GM12878 (cell line): ENCODE measurements around the gene RHCE.
"Not testable (repeated sequence)": the region's sequence is repeated elsewhere in the genome, so short reads cannot be mapped to it uniquely, and the experiment has no call there.

ENCODE experiments used
- ATF7 ChIP-seq: fragments of 450-650 bp; IDR thresholded peaks from 2 replicates; pipeline ENCODE4 v1.6.1; 2016; ENCODE audit warnings: low read depth, mild to moderate bottlenecking
- CTCF ChIP-seq, 3 experiments: IDR thresholded peaks in 2 of 3; conservative IDR thresholded peaks in 1 of 3; 2 replicates each; pipeline ENCODE4 v1.5.1; 2011; ENCODE audit warnings: low read depth in 3 of 3, low read length in 3 of 3, mild to moderate bottlenecking in 3 of 3, control low read depth in 2 of 3, moderate library complexity in 2 of 3, inconsistent platforms in 1 of 3, mixed read lengths in 1 of 3; ENCODE audit not compliant: control insufficient read depth in 2 of 3, insufficient read depth in 1 of 3; ENCODE audit errors: extremely low read depth in 1 of 3
- EP300 ChIP-seq, 2 experiments: fragments of 150-350 bp in 1 of 2; IDR thresholded peaks; 2 replicates each; pipeline ENCODE4 v1.6.1; 2011 to 2012; ENCODE audit warnings: low read depth in 2 of 2, low read length in 2 of 2, borderline replicate concordance in 1 of 2, improper control_type of control experiment in 1 of 2, inconsistent platforms in 1 of 2; ENCODE audit not compliant: control insufficient read depth in 1 of 2
- ESRRA ChIP-seq: IDR thresholded peaks from 2 replicates; pipeline ENCODE4 v1.6.1; 2012; ENCODE audit warnings: mild to moderate bottlenecking, low read length, improper control_type of control experiment
- MLLT1 ChIP-seq: fragments of 450-650 bp; IDR thresholded peaks from 2 replicates; pipeline ENCODE4 v1.6.1; 2016; ENCODE audit warnings: mild to moderate bottlenecking
- POLR2A ChIP-seq: IDR thresholded peaks from 2 replicates; pipeline ENCODE4 v1.6.1; 2011; ENCODE audit warnings: low read depth, mild to moderate bottlenecking, low read length
- POLR2AphosphoS5 ChIP-seq: IDR thresholded peaks from 2 replicates; pipeline ENCODE4 v1.6.1; 2011; ENCODE audit warnings: mild to moderate bottlenecking, low read length, inconsistent platforms
- REST ChIP-seq: IDR thresholded peaks from 2 replicates; pipeline ENCODE4 v1.6.1; 2012; ENCODE audit warnings: mild to moderate bottlenecking, low read depth, low read length
- SP1 ChIP-seq: IDR thresholded peaks from one replicate; pipeline ENCODE4 v1.6.1; 2011; ENCODE audit warnings: low read depth, low read length

GRCh38 chr1:25417280-25417679 is 3.3 kb downstream of the RHCE start:
- not testable (repeated sequence) for TF ChIP-seq REST; POLR2AphosphoS5; SP1; EP300 (IDR thresholded peaks at IDR 0.05; ENCODE audit: borderline replicate concordance in 1 of 2, control insufficient read depth in 1 of 2, low read depth in 2 of 2, low read length in 2 of 2); MLLT1; ATF7; POLR2A; CTCF (IDR thresholded peaks at IDR 0.05 in 2 of 3, conservative IDR thresholded peaks at IDR 0.05 in 1 of 3; ENCODE audit: control insufficient read depth in 2 of 3, extremely low read depth in 1 of 3, insufficient read depth in 1 of 3, low read depth in 3 of 3, low read length in 3 of 3); ESRRA
